Right hindlimb (tissue), 1 donor: ENCODE results near the gene ZNF282.

ENCODE experiments used
- DNase-seq: peaks from one replicate; pipeline ENCODE4 v3.0.0-alpha.2; 2018

ZNF282 gene

DNA sequence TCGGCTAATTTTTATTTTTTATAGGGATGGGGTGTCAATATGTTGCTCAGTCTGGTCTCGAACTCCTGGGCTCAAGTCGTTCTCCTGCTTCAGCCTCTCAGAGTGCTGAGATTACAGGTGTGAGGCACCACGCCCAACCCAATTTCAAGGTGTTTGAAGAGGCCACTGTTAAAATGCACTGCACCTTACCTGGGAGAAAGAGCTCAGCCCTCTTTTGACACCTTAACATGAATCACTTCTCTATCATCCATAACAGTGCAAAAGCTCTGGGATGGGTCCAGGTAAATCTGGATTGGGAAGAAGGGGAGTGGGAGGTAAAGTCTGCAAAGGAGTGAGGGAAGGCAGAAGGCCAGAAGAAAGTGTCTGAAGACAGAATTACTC lies 557 bp upstream of the ZNF282 start:
- DNase-seq, result no peak

DNA sequence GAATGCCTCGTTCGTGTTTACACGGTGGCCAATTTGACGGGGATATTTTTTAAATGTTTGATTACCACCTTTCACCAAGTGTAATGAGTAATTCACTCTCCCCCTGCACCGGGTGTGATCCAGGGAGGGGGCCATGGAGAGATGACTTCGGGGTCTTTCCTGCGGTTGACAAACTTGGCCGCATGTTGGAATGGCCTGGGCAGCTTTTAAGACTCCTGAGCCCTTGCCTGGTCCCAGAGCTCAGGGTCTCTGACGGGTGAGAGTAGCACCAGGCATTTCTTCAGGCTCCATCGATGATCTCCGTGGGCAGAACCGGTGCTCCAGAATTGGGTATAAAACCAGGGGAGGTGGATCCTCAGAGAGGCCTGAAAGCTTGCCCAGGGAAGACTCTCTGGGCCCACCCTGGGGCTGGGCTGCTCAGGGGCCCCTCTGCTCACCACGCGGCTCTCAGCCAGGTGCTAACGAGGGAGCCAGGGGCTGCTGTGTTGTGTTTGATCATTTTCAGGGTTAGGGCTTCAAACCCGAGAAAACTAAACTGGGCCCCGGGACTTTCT lies 882 bp downstream of the ZNF282 start:
- DNase-seq, result no peak

DNA sequence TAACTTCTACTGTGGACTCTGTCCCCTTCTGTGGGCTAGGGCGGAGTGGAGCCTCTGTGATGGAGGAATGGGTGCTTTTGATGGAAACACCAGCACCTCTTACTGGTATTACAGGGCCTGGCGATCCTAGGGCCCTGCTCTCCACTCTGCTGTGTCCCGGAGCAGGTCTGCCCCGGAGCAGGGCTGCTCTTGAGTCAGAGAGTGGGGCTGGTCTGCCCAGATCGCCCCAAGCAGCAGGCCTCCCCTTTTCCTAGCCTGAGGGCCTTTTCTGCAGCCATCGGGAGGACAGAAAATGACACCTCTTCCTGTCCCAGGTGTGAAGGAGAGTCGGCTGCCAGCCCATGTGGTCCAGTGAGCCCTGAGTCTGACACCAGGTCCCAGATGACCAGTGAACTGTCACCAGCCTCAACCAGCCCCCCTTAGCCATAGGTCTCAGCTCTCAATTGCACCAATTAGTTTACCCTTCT lies 1.4 kb downstream of the ZNF282 start:
- no peak for DNase-seq

DNA sequence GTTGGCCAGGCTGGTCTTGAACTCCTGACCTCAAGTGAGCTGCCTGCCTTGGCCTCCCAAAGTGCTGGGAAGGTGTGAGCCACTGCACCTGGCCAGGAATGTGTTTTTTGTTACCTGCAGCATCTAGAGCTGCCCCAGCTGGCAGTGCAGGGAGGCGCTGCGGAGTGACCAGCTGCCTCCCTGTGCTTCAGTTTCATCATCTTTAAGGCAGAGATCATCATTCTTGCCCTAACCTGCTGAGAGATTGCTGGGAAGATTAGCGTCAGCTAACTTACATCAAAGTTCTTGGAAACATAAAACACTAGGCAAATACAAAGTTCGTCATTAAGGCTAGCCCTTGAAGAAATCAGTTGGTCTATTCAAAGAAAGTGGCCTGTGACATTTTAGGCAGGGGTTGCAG lies 2.3 kb downstream of the ZNF282 start:
- DNase-seq, result no peak

DNA sequence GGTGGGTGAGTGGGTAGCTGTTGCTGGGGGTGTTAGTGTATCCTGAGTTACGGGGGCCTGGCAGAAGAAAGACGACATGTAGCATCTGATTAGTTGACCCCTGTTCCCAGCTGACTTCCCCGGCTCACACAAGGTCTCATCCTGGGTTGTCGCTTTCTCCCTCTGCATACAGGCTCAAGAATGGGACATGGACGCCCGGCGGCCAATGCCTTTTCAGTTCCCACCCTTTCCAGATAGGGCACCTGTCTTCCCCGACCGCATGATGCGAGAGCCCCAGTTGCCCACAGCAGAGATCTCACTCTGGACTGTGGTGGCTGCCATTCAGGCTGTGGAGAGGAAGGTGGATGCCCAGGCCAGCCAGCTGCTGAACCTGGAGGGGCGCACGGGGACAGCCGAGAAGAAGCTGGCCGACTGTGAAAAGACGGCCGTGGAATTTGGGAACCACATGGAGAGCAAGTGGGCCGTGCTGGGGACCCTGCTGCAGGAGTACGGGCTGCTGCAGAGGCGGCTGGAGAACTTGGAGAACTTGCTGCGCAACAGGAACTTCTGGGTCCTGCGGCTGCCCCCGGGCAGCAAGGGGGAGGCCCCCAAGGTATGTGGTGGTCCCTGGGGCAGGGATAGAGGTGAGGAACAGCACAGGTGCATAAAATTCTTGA lies 2.9 kb downstream of the ZNF282 start:
- no peak for DNase-seq

DNA sequence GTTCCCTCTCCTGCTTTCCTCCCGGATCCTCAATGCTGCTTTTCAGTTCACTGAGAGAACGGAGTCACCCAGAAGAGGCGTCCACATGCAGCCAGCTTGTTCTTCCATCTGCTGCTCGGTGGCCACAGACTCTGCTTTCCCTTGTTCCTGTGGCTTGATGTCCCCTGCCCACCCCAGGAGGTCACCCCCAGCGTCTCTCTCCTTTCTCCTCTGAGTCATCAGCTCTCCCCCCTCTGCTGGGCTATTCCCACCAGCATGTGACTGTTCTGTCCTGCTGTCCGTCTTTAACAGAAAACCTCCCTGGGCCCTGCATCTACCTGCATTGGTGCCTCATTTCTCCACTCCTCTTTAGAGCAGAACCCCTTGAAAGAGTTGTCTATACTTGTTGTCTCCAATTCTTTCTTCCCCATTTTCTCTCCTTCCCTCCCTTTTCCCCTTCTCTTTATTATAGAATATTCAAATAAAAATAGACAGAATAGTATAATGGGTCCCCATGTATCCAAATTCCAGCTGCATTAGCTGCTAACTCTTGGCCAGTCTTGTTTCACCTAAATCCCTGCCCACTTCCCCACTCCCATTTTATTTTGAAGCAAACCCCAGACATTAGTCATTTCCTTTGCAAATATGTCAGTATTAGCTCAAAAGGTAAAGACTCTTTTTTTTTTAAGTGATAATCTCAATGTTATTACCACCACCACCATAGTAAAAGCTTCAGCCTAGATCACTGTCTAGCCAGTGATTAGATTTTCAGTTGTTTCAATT lies 4.1 kb downstream of the ZNF282 start:
- DNase-seq, result no peak

DNA sequence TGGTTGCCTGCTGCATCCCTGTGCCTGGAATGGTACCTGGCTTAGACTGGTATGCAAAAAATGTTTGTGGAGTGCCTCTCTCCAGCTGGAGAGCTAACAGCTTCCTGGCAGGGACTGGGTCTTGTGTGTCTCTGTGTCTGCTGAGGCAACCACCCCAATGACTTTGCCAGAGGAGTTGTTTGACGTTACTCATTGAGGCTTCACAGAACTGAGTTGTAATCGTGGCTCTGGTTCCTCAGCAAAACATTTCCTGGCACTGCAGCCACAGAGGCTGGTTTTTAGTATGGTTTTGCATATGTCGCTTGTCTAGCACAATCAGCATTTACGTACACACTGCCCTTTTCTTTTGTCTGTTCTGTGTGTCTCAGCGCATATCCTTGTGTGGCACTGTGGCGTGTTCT lies 7.5 kb downstream of the ZNF282 start:
- no peak for DNase-seq

DNA sequence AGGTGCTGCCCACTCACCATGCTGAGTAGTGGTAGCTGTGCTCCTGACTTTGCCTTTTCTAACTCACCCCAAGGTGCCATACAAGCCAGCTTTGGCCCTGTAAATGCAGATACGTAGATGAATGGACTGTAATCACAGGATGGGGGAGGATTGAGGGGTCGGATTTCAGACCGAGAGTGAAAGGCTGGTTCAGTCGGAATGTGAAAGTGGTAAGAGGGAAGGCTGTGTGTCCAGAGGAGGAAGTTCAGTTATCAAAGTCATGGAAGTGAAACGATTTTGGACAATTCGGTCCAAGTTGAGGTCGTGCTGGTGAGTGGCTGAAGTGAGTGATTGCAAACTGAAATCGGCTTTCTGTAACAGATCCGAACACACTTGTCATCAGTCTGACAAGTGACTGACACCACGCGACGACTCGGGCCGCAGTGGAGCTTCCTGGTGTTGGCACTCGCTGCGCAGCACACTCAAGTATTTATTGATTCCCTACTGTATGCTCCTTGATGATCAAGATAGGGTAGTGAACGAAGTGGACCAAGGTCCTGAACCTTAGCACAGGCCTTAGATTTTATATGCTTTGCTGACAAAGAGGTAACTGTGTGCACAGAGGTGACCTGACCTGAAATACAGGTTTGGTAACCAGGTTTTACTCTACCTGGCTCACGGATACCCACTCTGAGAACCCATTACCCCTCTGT lies 10.5 kb downstream of the ZNF282 start:
- no peak for DNase-seq

DNA sequence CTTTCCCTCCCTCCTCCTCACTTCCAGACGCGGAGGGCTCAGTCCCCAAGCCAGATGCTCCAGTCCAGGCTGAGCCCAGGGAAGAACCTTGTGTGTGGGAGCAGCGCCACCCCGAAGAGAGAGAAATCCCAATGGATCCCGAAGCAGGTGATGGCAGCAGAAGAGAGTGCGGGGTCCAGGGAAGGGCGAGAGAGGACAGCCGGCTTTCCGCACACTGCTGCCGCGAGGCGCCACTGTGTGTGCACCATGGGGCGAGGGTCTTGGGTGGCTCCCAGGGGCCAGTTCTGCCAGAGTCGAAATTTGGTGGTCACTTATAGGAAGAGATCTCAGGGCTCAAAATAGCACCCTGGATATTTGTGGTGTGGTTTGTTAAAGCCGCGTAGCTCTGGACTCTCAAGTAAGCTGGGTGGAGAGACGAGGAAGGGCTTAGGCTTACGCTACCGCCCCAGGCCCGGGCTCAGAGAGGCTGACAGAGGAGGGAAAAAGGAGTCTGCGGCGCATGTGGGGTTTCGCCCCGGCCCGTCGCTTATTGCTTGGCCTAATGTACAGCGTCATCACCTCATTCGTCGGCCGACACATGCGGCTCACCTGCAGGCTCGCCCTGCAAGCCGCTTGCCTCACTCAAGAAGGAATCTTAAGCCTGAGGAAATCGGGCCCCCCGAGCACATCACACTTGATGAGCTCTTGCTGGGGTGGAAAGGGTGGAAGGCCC lies 12.1 kb downstream of the ZNF282 start:
- no peak for DNase-seq

DNA sequence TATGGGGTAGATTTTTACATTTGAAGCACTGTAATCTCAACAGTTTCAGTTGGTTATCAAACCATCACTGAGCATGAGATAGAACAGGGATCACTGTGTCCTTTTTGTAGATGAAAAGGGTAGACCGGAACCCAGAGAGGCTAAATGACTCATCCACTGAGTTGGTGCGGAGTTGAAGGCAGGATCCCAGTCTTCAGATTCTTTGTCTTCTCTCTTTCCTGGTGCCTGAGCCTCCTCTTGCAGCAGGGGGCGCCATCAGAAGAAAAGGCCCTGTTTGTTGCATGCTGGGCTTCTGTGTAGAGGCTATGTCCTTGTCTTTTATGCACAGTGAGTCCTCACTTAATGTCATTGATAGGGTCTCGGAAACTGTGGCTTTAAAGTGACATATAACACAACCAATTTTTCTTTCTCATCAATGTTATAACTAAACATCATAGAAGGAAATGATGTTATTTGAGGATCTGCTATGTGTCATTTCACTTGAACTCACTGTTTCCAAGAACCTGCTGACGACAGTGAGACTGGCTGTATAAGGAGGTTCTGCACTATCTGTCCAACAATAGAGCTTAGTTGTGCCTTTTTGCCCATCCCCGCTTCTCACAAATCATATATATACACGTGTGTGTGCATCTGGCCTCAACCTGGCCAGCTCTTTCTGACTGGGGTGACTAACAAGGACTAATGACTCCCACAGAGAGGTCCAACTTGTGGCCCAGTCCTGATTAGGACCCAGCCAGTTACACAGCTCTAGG lies 14.3 kb downstream of the ZNF282 start:
- DNase-seq, result no peak

DNA sequence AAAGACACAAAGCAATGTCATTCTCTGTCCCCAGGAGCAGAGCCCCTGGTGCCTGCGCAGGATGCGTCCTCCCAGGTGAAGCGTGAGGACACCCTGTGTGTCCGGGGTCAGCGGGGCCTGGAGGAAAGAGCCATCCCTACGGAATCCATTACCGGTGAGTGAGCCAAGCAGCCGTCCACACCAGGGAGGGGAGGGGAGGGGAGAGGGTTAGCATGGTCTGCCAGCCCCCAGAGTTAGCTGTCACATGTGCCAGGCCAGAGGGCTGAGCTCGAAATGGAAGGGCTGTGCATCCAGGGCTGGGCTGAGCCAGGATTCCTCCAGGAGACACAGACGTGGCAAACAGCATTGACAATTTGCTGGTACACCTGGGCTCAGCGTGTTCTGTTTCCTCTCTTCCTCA lies 15.2 kb downstream of the ZNF282 start:
- DNase-seq, result no peak

DNA sequence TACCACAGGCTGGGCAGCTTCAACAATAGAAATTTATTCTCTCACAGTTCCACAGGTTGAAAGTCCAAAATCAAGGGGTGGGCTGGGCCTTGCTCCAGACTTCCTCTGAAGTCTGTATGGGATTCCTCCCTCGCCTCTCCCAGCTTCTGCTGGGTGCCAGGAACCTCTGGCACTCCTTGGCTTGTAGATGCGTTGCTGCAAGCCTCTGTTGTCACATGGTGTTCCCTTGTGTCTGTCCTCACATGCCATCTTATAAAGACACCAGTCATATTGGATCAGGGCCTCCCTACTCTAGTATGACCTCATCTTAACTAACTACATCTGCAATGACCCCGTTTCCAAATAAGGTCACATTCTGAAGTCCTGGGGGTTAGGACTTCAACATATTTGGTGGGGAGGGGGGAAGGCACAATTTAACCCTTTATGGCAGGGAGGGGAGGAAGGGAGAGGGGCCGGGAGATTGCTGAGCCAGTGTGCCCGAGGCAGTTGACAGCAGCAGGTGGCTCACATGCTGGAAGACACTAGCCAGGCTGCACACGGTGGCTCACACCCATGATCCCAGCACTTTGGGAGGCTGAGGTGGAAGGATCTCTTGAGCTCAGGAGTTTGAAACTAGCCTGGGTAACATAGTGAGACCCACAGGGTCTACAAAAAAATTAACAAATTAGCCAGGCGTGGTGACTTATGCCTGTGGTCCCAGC lies 18.8 kb downstream of the ZNF282 start:
- DNase-seq, result no peak

DNA sequence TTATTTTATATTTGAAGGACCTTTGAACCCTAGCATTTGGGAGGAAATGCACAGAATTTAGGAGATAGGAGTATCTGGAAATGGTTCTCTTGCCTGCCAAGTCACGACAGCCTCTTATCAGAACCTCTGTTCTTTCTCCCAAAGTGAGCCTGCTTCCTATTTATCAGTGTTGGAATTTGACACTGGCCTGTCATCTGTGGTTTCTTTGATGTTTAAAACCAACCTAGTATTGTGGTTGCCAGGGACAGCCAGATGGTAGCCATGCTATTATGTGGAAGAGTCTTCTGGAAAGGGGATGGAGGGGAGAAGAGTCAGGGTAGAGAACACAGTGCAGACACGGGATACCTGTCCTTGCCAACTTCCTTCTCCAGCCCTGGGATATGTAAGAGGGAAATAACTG lies 21.1 kb downstream of the ZNF282 start:
- DNase-seq, result no peak

DNA sequence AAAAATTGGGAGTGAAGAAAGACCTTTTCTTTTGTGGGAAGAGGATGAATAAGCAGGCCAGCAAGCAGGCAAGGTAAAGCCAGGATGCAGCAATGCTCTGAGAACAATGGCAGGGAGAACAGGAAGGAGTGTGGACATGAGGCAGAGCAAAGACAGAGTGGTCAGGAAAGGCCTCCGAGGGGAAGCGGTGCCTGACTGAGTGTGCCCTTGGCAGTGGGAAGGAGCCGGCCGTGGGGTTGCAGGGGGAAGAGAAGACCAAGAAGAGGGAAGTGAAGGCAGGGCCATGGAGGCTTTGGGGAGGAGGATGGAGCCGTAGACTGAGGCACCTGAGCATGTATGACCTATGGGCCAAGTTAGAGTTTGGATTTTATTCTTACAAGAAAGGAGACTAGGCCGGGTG lies 22.2 kb downstream of the ZNF282 start:
- DNase-seq, result no peak

DNA sequence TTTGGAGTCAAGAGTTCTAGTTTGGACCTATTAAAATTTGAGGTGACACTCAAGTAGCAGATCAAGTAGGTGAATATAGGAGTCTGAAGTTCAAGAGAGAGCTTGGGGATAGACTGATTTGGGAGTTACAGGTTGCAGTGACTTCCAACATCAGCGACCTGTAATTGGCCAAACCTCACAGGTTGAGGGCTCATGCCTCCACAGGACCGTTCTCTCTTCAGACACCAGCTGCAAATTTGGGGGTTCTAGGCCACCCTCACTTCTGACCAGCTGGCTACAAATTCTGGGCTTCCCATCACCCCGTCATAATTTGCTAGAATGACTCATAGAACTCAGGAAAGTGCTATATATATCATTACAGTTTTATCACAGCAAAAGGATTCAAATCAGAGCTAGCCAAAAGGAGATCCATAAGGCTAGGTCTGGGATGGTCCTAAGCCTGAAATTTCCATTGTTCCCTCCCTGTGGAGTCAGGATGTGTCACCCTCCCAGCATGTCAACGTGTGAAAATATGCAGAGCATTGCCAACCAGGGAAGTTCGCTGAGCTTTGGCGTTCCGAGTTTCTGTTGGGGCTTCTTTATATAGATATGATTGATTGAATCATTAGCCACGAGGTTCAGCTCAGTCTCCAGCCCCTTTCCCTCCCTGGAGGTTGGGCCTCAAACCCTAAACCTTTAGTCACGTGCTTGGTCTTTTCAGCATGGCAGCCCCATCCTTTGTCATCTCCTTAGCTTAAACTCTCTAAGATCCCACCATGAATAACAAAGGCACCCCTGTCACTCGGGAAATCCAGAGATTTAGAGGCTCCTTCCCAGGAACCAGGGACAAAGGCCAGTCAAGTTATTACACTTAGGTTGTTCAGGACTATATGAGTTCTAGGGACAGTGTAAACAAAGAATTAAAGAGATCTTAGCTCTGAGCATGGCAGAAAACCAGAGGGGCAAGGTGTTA lies 23.4 kb downstream of the ZNF282 start:
- DNase-seq, result no peak

DNA sequence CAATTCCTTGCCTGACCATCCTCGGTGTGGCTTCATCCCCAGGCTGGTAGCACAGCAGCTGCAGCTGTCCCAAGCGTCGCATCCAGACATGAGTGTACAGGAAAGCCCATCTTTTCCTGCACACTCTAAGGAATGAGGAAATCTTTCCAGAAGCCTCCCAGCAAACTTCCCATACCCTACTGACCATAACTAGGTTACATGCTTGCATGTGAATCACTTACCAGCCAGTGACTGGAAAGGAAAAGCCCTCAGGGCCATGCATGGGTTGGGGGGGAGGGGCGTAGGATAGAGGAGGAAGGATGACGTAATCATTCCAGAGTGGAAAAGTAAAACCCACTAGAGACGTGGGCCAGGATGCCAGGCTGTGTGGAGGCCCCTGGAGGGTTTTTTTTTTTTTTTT lies 25.2 kb downstream of the ZNF282 start:
- DNase-seq, result no peak

DNA sequence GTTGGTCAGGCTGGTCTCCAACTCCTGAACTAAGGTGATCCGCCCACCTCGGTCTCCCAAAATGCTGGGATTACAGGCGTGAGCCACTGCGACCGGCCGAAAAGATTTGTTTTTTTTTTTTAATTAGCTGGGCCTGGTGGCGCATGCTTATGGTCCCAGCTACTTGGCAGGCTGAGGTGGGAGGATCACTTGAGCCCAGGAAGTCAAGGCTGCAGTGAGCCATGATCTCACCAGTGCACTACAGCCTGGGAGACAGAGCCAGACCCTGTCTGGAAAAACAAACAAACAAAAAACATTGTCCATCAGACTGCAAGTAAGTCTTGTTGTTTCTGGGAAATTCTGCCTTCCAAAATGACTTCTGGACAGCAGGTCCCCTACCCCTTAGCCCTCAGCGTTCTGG lies 27.8 kb downstream of the ZNF282 start:
- no peak for DNase-seq

DNA sequence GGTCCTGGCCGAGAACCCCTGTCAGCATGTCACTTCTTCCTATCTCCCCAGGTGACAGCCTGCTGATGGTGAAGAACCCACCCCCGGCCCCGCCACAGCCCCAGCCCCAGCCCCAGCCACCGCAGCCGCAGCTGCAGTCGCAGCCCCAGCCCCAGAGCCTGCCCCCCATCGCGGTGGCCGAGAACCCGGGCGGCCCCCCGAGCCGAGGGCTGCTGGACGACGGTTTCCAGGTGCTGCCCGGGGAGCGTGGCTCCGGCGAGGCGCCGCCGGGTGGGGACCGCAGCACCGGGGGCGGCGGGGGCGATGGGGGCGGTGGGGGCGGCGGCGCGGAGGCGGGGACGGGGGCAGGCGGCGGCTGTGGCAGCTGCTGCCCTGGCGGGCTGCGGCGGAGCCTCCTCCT lies 28.4 kb downstream of the ZNF282 start:
- DNase-seq, result no peak

DNA sequence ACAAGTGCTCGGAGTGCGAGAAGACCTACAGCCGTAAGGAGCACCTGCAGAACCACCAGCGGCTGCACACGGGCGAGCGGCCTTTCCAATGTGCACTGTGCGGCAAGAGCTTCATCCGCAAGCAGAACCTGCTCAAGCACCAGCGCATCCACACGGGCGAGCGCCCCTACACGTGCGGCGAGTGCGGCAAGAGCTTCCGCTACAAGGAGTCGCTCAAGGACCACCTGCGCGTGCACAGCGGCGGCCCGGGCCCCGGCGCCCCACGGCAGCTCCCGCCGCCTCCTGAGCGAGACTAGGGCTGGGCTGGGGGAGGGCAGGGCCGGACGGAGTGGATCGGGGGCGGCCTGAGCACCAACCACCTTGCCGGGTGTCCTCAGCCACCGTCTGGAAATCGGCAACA lies 29.0 kb downstream of the ZNF282 start:
- no peak for DNase-seq

DNA sequence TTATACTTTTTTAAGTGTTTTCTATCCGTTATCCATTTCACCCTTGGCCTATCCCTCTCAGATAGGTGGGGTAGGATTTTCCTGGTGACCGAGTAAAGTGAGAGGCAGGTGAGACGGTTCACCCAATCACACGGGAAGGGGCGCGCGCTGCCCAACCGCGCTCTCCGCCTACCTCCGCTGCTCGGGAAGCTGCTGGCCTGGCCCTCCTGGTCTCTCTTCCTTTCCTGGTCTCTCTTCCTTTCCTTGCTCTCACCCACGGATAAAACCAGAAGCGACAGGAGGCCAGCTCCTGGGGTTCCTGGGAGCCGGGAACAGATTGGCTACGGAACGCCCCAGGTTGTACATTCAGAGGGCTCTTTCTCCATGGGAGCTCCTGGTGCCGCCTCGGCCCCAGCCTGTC lies 29.8 kb downstream of the ZNF282 start:
- no peak for DNase-seq

DNA sequence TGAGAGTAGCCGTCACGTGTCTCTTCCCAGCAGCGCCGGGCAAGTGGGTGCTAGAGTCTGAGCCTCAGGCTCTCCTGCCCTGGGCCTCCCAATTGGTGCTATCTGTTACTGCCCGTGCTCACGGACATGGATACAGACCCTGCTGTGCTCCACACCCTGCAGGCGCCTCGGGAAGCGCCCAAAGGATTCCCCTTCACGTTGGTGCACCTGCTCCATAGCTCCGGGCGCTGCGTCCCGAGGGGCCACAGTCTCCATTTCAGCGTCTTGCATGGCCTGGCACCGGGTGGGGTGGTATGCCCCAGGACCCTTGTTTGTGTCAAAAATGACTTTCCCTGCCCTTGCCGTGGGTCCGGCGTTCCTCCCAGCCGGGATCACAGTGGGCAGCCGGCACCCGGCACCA lies 30.3 kb downstream of the ZNF282 start:
- DNase-seq, result no peak
